Measurements from ENCODE around the gene FAM149A.

DNA sequence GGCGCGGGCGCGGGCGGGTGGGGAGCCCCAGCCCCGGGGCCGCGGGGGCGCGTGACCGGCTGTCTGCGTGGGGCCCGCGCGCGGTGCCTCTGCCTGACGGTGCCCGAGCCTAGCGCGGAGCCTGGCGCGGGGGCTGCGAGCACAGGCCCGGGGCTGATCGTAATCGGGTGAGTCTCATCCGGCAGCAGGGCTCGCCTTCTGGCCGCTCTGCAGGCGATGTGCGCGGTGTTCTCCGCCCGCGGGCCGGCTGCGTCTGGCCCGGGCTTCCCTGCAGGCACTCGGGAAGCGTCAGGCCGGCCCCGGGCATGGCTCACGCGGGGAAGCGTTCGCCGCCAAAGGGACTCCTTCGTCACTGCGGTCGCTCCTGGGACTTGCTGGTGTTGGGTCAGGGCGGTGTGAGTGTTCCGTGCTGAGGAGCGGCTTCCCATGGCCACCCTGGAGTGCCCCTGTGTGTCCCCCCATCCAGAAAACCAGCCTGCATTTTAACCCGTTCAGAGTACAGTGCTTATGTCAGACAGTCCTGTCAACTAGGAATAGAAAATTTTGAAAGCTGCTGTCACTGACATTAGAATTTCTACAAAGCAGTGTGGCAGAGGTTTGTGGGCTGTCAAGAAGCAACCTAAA, 40.6 kb downstream of the FAM149A start:
- no peak for TF ChIP-seq POLR2A (IDR thresholded peaks at IDR 0.05)
- TF ChIP-seq, protein P1, sequence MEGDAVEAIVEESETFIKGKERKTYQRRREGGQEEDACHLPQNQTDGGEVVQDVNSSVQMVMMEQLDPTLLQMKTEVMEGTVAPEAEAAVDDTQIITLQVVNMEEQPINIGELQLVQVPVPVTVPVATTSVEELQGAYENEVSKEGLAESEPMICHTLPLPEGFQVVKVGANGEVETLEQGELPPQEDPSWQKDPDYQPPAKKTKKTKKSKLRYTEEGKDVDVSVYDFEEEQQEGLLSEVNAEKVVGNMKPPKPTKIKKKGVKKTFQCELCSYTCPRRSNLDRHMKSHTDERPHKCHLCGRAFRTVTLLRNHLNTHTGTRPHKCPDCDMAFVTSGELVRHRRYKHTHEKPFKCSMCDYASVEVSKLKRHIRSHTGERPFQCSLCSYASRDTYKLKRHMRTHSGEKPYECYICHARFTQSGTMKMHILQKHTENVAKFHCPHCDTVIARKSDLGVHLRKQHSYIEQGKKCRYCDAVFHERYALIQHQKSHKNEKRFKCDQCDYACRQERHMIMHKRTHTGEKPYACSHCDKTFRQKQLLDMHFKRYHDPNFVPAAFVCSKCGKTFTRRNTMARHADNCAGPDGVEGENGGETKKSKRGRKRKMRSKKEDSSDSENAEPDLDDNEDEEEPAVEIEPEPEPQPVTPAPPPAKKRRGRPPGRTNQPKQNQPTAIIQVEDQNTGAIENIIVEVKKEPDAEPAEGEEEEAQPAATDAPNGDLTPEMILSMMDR (IDR thresholded peaks at IDR 0.05) = no peak
